Stimulated activated CD8-positive, alpha-beta memory T cell treated with anti-CD3 and anti-CD28 coated beads, Interleukin-12 subunit alpha, Interleukin-12 subunit beta, amount 100 ng/mL, for 24 hours (primary cell): ENCODE results near the gene ENAH.
"Not testable (repeated sequence)": the region's sequence is repeated elsewhere in the genome, so short reads cannot be mapped to it uniquely, and the experiment has no call there.

Experiments used
- DNase-seq: peaks from one replicate; pipeline ENCODE4 v3.0.0-alpha.2; 2020; ENCODE audit errors: extremely low read depth

The ENAH gene

DNA sequence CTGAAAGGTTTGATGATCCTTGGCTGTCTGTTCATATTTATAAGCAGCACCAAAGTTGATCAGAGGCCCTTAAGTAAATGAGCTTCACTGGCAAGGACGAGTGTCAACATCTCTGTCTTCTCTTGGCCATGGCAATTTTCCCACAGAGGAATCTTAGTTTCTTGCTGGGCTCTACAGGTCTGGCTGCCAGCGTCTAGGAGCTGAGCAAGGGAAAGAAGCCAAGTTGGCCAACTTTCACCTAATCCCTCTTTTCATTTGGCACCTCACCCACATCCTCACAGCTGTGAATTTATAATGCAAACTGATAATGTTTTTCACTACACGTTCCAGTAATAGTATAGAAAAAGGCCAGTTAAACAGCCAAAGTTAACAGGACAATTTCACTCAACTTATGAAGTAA is 126.0 kb downstream of the ENAH start:
- no peak for DNase-seq

DNA sequence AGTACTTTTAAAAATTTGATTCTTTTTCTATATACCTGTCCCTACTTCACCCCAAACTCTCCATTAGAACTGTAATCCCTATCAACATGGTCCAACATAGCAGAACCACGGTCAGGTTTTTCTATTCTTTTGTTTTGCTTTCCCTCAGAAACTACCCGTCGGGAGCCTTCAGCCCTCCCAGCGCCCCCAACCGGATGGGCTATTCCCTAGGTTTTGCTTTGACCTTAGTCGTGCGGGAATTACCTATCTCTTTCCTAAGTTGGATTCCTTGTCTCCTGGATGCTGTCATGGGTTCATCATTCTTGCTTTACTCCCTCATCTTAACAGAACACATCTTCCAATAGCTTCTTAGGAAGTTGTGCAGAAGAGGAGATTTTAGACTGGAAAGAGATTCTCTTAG is 127.5 kb downstream of the ENAH start:
- no peak for DNase-seq

DNA sequence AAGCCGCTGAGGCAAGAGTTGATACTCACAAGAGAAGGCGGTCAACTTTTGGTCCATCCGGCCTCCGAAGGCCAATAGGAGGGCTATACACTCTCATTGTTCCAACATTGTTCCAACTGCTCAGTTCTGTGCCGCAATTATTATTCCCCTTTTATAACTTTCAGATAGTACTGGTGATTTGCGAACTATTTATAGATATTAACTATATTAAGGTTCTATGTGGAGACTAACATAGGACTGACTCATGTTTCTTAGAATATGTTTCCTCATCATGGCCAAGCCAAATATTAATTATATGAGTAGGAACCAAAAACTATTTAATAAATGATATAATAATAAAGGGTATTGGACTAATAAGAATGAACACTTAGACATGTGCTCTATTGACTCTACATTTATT is 128.4 kb downstream of the ENAH start:
- DNase-seq: no peak

DNA sequence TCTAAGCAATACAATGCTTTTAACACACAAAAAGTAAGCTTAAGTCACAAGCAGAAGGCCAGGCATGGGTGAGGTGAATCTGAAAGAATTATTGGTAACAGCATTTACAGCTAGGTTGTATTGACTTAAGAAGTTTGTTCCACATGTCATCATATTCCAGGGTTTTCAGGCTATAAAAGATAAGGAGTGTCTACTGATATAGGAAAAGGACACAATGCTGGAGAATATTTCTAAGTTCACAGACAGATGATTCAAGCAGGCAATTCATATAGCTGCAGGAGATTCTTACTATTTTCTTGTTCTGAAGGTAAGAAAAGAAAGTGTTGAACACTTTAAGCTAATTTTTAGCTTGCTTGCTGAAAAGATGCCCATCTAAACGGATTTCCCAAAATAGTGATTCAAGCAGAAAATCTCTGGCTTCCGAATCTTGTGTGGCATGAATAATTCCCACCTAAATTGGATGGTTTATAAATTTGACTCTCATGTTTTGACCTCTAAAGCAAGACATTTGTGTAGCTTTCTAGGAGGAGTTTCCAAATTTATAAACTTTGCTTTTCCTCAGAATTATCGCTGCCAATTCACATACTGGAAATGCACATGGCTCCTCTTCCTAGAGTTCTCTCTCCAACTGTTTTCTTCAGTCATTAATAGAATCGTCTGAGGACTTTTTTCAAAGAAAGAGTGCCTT is 129.5 kb downstream of the ENAH start:
- DNase-seq: no peak

DNA sequence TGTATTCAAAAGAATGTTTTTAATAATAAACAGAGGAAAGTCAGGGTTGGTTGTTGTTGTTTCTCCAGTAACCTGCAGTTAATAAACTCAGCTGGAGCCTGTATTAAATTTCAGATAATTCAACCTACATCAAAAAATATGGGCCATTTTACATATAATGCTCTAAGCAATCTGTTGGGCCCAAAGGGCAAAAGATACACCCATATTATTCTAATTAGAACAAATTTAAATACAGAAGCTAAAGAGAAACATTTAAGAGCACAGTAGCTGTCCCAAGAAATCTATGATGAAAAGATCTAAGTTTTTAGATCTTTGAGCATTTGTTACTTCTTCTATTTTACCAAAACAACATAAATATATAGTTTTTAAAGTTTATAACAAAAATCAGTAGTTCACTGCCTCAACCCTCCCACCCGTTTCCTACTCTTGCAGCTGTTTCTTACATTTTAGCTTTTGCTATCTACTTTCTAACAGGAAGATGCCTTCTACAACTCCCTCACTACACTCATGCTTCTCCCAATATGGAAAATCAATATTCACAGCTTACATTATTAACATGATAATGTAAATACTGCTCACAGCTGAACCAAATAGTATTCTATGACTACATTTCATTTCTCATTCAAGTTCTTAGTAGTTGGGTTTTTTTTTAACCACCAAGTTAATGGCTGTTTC is 130.2 kb downstream of the ENAH start:
- DNase-seq: no peak

DNA sequence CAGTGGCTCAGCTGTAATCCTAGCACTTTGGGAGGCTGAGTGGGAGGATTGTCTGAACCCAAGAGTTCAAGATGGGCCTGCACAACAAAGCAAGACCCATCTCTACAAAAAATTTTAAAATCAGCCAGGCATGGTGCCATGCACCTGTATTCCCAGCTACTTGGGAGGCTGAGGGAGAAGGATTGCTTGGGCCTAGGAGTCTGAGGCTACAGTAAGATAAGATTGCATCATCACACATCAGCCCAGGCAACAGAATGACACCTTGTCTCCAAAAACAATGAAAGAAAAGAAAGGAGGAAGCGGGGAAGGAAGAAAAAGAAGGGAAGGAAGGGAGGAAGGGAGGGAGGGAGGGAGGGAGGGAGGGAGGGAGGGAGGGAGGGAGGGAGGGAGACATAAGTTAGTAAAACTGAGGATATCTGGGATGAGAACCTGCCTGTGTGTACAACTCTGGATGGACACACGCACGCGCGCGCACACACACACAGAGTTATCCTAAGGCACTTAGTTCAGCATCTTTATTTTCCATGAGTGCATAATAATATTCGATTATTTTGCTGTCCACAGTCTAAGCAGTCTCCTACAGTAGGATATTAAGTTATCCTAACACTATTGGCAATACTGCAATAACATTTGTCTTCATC is 132.2 kb downstream of the ENAH start:
- no peak for DNase-seq

DNA sequence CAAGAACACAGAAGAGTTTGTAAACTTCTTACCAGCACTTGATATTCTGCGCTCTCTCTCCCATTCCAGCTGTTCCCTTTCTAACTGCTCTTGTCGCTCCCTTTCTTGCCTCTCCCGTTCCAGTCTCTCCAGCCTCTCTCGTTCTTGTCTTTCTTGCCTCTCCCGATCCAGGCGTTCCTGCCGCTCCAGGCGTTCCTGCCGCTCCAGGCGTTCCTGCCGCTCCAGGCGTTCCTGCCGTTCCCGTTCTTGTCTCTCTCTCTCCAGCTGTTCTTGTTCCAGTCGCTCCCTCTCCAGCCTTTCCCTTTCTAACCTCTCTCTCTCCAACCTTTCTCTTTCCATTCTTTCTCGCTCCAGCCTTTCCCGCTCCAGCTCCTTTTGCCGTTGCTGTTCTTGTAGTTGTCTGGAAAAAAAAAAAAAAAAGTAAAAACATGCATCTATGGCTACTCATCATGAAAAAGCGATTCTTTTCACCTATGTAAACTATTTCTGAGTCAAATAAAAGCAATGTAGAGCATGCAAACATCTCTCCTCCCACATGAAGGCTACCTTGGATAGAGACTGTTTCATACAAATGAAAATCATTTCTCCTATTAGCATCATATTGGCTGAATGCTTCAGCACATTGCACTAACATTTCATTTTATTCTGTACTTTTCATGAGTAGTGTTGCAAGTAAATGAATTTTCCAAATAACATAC is 133.6 kb downstream of the ENAH start:
- no peak for DNase-seq

DNA sequence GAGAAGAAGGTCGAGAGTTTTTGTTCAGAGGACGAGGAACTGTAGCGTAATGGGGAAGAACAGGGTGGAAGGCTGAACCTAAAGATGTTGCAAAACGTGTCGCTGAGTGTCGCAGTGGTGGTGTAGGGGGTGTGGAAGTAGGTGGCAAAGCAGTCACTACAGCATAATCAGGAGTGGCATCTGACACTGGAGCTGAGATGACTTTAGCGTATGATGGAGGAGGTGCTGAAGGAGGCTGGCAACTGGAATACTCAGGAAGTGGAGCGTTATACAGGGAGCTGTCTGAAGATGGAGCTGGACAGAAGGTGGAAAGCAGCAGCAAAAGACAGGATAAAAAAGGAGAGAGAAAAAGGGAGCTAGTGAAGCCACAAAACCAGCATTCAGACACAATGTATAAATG is 135.2 kb downstream of the ENAH start:
- no peak for DNase-seq

DNA sequence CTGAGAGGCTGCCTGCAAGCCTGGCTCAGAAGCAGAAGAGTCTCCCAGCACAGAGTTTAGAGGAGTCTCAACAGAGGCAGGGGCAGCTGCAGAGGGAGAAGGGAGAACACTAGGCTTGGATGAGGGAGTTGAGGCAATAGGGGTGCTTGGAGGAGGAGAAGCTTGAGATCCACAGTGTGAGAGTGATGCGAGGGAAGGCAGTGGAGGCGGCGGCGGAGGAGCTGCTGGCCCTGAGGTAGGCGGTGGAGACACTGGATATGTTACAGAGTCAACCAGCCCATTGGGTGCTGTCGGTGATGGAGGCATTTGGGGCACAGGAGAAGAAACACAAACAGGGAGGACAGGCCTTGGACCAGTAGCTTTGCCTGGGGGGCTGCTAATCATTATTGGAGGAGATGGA is 135.7 kb downstream of the ENAH start:
- no peak for DNase-seq

DNA sequence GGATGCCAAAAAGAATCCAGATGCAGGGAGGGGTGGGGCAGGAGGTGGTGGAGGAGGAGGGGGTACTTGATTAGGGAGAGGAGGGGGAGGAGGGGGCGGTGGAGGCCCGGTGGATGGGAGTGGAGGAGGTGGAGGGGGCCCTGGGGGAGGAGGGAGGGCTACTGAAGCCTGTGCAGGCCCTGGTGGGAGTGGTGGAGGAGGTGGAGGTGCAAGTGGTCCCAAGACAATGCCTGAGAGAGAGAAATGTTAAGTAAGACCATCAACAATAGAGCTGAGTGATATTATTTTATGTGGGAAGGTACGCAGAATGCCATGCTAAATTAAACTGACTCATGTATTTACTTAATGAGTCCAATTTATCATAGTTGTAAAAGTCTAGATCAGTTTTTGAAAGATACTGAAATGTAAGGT is 138.2 kb downstream of the ENAH start:
- DNase-seq: no peak

DNA sequence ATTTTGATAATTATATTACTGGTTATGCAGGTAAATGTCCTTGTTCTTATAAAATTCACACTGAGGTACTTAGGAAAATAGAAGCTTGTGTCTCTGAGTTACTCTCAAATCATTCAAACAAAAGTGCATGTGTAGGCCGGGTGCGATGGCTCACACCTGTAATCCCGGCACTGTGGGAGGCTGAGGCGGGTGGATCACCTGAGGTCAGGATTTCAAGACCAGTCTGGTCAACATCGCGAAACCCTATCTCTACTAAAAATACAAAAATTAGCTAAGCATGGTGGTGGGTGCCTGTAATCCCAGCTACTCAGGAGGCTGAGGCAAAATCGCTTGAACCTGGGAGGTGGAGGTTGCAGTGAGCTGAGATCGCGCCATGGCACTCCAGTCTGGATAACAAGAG is 139.3 kb downstream of the ENAH start:
- not testable (repeated sequence) for DNase-seq

DNA sequence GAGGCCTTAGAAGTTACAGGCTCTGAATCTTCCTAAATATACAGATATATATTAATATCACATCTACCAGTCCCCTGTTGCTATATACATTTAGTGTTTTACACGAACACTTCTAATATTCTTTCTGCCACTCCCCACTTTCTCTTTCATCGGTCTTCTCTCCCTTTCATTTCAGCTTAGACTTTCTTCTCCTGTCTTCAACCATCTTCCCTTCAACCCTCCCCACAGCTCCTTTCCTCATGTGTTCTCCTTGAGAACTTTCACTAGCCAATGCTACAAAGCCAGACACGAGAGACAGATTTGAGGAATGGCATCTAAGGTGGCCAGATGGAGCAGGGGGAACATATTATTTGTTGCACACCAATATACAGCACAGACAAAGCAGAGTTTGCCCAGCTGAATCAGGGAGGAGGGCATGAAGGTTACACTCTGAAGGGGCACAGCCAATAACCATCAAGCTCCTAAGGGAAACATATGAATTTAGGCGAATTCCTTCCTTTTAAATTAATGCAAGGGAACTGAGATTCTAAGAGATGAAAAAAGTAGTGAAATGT is 141.0 kb downstream of the ENAH start:
- DNase-seq: no peak

DNA sequence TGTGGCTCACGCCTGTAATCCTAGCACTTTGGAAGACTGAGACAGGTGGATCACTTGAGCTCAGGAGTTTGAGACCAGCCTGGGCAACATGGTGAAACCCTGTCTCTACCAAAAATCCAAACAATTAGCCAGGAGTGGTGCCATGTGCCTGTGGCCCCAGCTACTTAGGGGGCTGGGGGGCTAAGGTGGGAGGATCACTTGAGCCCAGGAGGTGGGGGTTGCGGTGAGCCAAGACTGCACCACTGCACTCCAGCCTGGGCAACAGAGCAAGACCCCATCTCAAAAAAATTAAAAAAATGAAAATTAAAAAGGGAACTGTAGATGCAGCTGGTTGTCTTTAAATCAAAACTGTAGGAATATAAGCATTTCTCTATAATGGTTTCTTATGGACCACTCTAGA is 142.2 kb downstream of the ENAH start:
- not testable (repeated sequence) for DNase-seq

DNA sequence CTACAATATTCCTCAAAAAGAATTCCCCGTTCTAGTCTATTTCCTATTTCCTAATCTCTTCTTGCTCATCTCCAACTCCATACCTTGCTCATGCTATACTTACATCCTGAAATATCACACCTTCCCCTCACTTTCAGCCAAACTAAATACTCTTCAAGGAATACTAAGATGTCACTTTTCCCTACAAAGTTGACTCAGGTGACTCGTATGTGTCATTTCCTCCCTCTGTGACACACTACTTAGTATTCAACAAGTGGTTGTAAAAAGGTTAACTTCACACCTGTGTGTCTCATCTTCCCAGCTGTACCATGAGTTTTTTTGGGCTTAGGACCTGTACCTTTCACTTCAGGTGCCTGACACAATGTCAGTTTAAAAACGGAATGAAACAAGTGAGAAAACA is 143.2 kb downstream of the ENAH start:
- no peak for DNase-seq

DNA sequence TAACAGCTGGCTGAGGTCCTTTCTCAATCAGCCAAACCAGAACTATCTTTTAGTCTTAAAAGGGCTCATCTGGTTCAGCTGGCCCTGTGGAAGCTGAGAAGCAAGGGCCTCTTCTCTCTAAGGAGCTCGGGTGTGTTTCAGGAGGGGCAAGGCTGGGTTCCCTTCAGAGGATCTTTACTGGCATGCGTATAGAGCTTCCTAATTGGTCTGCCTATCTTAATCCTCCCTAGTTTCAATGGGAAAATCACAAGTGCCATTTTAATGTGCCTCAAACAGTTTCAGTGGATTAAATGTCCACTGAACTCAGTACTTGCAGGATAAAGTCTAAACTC is 143.6 kb downstream of the ENAH start:
- no peak for DNase-seq

DNA sequence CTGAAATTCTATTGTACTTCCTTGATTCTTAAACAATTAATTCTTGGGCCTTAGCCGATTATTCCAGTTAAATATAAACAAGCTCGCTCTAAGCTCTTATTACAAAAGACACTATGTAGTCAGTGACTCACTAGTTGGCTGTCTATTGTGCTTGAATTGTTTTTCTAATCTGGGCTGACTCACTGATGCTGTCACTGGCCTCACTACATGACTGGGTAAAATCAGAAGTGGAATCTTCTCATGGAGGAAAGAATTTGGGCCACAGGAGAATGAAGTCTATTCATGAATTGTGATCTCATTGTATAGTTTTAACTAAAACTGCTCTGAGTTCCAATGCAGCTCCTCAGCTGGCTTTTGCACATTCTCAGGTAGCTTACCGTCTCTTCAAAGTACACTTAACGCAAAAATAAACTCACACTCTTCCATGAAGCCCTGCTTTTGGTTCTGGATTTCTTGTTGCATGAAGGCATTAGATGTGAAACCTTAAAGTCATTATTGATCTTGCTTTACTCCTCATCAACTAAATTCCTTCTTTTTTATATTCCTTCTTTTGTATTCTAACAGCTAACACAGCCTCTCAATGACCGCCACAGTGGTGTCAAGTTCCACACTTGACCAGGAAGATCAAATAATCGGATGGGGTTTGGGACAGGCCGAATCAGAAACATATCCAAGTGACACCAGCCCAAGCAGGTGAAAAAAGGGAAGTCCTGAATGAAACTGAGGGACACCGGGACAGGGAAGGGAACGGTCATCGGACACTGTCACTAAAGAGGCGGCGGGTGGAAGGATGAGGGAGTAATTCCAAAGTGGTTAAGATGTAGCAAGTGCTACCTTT is 144.2 kb downstream of the ENAH start:
- no peak for DNase-seq

DNA sequence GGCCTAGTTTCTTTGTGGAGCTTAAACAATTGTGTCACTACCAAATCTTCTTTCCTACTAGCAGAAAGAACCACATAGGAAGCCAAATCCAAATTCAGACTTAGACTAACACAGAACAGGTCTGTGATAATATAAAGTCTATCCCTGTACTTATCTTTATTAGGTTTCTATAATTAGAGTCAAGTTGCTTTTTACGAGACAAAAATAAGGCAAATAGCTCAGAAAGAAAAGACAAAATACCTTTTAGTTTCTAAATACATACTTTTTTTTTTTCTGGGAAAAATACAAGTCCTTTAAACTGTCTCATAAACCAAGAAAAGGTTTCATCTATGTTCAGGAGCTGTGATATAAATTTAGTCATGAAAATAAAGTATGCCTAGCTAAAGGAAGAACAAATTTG is 146.2 kb downstream of the ENAH start:
- no peak for DNase-seq

DNA sequence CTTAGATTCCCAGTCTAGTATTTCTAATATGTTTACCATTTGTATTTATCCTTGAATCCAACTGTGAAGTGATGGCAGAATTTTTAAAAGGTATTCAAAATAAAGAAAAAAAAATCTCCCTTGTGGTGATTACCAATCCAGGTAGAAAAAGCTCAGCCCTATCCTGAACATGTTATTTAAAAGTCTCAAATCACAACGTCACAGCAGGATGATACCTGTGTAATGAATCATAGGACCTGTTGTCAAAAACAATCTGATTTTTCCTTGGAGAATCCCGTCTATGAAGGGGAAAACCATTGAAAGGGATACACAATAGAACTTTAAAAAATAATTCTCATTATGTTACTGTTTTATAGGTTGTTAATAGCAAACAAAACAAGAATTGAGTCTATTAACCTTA is 148.1 kb downstream of the ENAH start:
- no peak for DNase-seq

DNA sequence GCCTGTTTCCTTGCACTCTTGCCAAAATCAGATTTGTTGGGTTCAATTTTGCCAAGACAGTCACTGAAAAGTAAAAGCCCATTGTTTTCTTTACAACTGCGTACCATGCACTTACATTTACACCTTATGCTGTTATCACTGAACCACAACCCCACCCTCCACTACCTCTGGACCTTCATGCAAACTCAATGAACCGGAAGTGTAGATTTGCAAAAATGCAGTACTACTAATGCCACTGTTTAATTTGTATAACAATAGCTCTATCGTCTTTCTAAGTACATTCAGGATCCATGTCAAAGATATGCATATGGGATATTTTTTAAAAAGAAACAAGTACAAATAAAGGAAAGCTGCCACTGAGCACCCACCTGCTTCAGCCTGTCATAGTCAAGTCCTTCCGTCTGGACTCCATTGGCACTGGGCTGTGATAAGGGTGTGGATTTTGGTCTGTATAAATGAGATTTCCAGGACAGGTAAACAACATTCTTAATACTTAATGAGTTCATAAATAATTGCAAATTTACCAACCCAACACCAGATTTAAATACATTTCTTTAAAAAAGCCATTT is 152.2 kb downstream of the ENAH start:
- DNase-seq: no peak

DNA sequence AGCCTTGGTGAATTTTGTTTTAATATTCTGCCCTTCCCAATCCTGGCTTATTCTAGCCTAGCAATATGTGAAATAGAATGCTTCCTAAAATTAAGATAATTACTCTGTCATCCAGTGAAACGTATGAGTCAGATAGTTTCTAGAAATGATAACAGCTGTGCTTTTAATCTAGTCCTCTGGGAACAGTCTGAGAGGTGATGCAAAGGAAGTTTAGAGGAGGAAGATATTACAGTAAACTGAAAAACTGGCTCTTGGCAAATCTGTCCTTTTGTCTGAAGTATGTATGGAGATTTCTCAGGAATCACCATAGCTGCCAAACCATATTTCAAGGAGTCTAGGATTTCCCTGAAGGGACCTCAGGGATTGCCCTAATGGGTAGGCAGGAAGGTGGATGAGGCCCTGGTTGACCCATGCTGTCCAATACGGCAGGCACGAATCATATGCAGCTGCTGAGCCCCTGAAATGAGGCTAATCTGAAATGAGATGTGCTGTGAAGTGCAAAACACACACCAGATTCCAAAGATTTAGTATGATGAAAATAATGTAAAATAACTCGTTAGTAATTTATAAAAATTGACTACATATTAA is 154.3 kb downstream of the ENAH start:
- DNase-seq: no peak

DNA sequence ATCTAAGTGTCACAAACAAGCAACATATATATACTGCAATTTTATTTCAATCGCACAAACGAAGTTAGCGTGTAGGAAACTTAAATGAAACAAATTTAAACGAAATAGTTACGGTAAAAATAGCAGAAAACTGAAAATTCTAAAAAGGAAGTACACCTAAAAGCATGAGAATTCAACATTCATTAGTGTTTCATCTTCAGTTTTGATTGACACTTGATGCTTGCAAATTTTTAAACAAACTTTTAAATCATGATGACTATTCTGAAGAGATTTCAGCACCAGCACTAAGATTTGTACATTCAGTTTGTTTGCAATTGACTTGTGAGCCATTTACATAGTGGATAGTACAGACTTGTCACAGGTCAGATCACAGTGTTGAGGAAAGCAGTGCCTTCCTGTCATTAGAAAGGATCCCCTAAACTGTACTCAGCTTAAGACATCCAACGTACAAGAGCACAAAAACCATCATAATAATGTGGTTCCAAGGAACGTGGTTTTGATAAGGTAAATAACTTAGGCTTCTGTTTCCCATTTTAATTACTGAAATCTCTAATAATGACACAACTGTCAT is 158.0 kb downstream of the ENAH start:
- no peak for DNase-seq
